Germinal center (tissue), 1 donor: ENCODE results near the gene FOXP2.

Source experiments
- DNase-seq: peaks from one replicate; pipeline ENCODE4 v3.0.0; 2012; ENCODE audit warnings: mixed read lengths, low spot score

Gene FOXP2

DNA sequence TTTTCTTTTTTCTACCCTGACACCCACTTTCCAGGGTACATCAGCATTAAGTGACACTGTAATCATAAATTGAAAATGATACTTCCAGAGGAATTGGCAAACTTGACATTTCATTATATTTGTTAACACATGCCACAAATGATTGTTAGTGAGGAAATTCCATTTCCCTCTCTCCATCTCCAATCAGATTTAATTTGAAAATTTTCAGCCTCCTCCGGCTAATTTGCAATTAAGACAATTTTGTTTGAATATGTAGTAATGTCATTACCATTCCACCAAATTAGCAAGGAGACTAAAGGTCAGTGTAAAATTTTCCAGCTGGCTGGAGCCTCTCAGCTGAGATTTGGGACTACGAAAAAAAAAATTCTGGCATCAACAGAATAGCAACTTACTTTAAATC lies 242.7 kb downstream of the FOXP2 start:
- DNase-seq = no peak

DNA sequence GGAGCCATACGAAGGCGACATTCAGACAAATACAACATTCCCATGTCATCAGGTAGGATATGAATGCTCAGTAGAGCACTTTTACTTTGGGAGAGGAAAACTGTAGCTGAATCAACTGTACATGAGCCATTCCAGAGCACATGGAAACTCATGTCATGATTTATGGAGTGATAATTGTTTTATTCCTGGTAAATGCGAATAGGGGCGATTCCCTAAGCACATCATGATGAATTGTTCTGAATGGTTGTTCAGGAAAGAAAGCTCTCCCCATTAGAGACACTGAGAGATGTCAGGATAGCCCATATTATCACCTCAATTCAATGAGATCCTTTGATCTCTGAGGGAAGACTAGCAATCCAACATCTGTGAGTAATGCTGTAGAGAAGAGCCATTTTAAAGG lies 243.6 kb downstream of the FOXP2 start:
- no peak for DNase-seq

- DNase-seq = no peak
Measured at GRCh38 chr7:114659409-114660125, 245.0 kb downstream of the FOXP2 start.

DNA sequence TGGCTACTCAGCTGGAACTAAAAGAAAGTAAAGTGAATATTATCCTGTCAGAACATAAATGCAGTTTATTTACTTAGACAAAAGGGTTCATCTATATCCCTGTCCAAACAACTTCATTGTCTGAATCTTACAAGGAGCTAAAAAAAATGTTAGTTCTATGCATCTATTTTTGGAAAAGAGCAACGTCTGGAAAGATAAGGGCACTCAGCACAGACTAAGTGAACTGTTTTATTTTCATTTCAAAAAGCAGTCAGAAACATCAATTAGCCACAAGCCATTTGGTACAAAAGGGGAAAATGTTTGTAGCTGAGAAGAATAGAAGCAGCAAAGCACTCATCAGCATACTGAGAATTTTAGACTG lies 245.5 kb downstream of the FOXP2 start:
- DNase-seq = no peak

DNA sequence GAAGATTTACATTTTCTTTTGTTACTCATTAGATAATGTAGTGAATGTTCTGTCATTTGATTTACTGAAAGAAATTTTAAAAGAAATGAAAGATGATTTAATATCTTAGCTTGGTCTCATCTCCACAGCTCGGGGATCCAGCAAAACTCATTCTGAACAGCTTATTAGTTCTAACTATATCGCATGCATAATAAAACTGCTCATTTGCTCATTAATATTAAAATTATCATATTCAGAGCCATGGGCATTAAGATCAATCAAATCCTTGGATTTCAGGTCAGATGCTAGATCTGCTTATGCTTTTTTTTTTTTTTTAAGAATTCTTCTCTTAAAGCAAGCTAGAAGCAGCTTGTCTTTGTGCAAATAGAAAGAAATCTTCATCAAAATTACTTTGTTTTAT lies 246.1 kb downstream of the FOXP2 start:
- no peak for DNase-seq

- no peak for DNase-seq
Measured at GRCh38 chr7:114662002-114662677, 247.5 kb downstream of the FOXP2 start.

DNA sequence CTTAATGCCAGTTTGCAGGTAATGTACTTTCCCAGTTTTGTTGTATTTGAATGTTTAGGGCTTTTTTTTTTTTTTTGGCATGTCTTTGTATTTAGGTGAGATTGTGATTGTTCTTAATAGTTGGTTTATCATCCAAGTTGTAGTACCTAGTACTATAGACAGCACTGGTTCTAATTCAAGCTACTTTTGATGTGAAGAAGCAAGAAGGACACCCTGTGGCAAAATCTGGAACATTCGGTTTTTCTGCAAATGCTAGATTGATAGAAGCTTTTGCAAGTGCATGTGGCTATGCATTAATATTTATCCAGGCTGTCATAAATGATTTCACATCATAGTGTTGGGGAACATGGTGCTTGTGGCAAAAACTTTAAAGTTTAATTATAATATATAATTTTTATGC lies 248.9 kb downstream of the FOXP2 start:
- no peak for DNase-seq

DNA sequence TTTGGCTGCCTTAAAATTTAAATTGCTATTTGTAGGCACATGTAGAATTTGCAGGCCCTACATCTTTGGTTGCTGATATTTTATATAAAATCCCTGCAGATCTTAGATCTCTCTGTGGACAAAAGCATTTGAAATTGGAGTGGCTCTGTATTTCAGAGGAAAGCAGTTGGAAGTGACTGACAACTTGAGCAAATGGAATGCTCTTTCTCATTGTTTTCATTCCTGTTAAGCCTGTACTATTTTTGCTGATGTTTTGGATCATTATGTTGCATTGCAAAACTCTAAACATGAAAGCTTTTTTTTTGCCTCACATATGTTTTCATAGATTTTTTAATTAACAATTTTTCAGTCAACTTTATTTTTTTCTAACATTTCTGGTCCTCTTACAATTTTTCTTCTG lies 256.1 kb downstream of the FOXP2 start:
- no peak for DNase-seq

DNA sequence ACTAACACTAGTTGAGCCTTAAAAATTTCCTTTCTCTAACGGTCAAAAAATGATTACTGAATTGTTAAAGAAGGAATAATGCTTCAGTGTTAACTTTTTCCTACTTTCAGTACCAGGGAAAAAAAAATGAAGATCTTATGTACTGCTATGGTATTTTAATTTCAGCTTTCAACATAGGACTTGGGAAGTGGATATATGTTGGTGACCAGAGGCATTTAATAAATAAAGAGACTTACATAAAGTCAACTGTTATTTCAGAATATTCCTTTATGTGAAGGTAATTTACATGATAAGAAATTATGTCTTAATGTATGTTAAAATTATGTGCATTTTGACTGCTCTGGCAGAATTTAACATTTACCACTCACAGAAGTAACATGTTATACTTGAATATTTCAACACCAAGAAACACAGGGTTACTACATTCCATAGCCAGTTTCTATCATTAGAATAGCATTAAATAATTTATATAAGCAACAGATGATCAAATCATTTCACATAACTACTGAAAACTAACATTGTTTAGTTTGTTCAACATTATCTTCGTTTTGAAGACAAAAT lies 257.0 kb downstream of the FOXP2 start:
- no peak for DNase-seq

GRCh38 chr7:114678116-114678515 lies 263.5 kb downstream of the FOXP2 start:
- no peak for DNase-seq

- no peak for DNase-seq
Measured at GRCh38 chr7:114687238-114687637, 272.6 kb downstream of the FOXP2 start.

DNA sequence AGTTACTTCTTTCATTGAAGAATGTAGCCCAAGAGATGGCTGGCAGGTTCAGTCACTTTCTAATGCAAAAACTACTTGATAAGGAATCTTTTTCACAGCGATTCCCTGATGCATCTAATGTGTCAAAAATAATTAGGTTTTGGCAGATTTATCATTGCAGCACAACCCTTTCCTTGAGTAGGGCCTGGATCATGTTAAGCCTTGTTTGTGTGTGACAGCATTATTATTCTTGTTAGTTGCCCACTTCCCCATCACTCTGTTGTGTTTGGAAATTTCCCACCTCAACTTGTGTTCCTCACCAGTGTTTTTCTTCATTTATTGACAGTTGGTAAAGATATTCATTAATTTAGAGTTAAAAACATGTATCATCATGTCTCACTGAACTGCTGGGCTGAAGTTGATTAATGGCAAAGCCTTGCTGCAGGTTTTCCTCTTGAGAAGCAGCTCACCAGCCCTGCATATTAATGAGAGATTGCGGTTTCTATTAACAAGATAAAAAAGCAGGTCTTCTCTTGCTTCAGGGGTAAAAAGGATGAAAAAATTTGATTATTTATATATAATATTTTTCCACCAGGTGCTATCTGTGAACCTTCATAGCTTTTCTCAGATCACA lies 273.9 kb downstream of the FOXP2 start:
- DNase-seq = no peak

- no peak for DNase-seq
Measured at GRCh38 chr7:114689406-114689805, 274.8 kb downstream of the FOXP2 start.

DNA sequence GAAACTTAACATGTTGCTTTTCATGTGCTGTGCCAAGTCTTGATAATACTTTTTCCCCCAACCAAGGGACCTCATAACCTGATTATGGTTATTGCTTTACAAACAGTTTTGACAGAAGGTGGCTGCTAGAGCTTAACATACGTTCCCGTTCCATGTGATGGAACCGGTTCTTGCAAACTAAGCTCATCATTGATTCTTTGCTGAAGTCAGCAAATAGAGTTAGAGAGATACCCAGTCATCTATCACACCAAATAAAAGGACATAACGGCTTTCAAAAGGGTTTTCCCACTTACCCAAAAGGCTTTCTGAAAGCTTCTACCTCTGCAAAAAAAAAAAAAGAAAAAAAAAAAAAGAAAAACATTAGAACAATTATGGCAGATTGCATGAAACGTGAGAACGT lies 277.0 kb downstream of the FOXP2 start:
- no peak for DNase-seq

DNA sequence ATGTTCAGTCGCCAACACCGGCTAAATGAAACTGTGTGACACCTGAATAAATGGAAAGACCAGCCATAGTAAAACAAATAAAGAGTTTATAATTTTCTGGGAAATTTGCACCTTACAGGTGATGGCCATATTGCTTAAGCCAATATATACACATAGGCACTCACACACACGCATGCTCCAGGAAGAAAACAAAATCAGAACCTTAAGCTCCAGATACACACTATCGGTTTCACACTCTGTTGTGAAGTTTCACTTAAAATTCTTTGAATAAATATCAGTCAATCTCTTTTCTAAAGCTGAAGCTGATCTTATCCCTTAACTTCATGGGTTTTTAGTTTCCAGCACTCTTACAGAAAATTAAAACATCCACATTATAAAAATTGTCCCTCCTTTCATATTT lies 280.6 kb downstream of the FOXP2 start:
- DNase-seq = no peak

DNA sequence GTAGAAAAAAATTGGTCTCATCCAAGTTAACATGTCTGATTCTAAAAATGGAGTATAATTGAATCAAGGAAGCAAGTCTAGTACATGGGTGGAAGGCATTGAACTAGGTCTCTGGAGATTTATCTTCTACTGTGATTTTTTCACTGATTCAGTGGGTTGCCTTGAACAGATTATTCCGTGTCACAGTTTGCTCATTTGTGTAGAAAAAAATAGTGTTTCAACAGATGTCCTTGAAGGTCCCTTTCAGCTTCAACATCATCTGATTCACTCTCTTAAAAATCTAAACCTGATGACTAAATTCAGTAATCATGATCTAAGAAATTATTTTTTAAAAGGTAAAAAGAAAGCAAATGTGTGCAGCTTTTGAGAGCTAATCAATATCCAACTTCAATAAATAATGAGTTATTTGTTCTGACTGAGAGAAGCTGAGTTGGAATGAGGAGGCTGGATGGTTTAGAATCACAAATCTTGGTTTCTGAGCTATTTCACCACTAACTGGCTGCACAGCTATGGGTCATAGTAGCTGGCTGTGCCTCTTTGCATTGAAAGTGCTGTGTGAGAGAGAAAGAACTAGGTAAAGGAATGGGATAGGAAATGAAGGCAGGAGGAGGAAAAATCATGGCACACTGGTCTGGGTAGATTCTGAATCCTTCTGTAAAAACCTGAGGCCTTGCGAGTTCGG lies 285.8 kb downstream of the FOXP2 start:
- no peak for DNase-seq

GRCh38 chr7:114703677-114704076 lies 289.1 kb downstream of the FOXP2 start:
- DNase-seq = no peak

- no peak for DNase-seq
Measured at GRCh38 chr7:114708646-114709045, 294.0 kb downstream of the FOXP2 start.

DNA sequence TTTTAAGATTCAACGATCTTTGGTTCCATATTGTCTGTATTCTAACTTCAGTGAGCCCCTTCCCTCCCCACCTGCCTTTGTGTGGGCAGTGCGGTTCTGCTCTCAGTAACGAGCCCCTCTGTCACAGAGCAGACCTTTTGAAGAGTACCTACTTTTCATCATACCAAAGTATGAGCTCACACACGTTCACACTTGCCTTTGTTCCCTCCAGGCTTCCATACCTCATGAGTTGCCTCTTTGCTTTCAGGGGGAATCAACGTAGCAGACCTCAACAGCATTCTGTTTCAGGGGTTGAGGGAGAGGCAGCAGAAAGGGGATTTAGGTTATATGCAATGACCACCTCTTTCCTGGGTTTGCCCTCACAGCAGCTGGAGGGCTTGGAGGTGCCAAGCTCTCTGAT lies 295.9 kb downstream of the FOXP2 start:
- DNase-seq = no peak

GRCh38 chr7:114711241-114711640 lies 296.6 kb downstream of the FOXP2 start:
- DNase-seq = no peak

DNA sequence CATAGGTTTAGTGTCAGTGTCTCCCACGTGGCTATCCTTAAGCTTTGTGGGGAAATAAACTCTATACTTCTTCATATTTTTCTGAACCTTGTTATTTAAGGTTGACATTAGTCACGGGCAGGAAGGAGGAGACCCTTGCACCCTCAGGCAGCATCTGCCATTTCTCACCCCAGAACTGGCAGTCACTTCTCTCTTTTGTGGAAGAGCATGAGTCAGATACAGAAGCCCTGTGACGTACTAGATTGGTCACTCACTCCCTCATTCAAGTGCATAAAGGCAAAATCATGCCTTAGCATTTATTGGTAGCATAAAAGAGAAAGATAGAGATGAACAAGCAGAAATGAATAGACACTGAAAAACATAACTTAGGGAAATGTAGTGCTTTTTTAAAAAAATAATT lies 301.3 kb downstream of the FOXP2 start:
- no peak for DNase-seq

DNA sequence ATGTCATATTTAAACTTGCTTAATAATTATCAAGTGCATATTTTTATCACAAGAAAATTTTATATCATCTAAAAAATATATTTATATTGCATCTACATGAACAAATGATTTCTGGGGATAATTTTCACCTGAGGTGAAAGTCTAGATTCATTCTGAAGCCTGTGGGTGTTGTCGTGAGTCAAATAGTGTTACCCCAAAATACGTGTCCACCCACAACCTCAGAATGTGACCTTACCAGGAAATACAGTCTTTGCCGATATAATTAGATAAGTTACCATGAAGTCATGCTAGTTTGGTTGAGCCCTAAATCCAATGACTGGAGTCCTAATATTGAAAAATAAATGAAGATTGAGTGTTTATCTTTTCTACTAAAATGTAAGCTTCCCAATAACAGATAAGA lies 304.2 kb downstream of the FOXP2 start:
- DNase-seq = no peak

DNA sequence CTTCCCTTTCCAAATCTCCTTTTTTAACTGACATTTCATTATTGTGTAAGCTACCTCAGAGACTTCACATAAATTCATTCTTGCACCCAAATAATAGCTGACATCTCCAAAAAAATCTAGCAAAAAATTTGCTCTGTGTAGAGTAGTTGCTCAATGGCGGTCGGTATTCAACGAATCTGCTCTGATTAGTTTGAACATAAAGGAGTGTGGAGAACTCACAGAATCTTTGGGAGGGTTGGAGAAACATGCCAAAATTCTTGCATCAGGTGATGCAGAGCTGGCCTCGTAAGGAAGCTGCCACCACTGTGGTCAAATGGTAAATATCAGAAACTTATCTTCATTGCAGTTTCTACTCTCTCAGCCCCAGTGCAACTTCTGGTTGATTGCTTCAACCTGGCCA lies 306.1 kb downstream of the FOXP2 start:
- DNase-seq = no peak
